Vagina (tissue), 2 donors: ENCODE data around the gene NOM1.

Experiments
- POLR2A ChIP-seq, 2 donors: fragments of 450-650 bp; IDR thresholded peaks; one replicate each; pipeline ENCODE4 v1.6.1; 2017; ENCODE audit warnings: antibody characterized with exemption in 2 of 2, mild to moderate bottlenecking in 2 of 2, moderate library complexity in 2 of 2
- POLR2AphosphoS5 ChIP-seq, 2 donors: sonication (generic); formaldehyde crosslinking; IDR thresholded peaks; one replicate each; pipeline ENCODE4 v1.9.0; 2017; ENCODE audit warnings: antibody characterized with exemption in 2 of 2, mild to moderate bottlenecking in 2 of 2, low read depth in 1 of 2; ENCODE audit not compliant: insufficient read depth in 1 of 2

DNA sequence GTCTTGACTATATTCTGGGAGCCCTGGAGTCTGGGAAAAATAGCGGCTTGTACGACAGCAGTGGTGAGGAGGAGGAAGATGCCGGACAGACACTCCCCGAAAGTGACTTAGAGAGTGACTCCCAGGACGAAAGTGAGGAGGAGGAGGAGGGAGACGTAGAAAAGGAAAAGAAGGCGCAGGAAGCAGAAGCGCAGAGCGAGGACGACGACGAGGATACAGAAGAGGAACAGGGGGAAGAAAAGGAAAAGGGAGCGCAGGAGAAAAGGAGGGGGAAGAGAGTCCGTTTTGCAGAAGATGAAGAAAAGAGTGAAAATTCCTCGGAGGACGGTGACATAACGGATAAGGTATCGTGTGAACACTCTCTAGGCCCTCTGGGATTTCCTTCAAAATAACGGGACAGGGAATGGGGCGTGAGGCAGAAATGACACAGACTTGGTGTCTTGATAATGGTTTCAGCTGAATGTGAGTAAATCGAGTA lies 908 bp downstream of the NOM1 start:
- no peak for TF ChIP-seq POLR2AphosphoS5 (IDR thresholded peaks at IDR 0.05; ENCODE audit: insufficient read depth in 1 of 2, low read depth in 1 of 2)
- no peak for TF ChIP-seq POLR2A (IDR thresholded peaks at IDR 0.05)
